Endothelial cell (in vitro differentiated cells): ENCODE measurements around the gene GALNT17. TPM values are rescaled to one million over a fixed set of nuclear protein-coding genes. Genes with fewer than 3 reads are reported as not detected.

ENCODE experiments used
- DNase-seq: peaks from one replicate; pipeline ENCODE4 v3.0.0; 2021; ENCODE audit warnings: low spot score
- H3K27ac Mint-ChIP-seq: one replicate; pipeline ENCODE4 v1.8.0; 2021; ENCODE audit warnings: mixed read lengths, inconsistent platforms; ENCODE audit not compliant: unreplicated experiment
- H3K27me3 Mint-ChIP-seq: one replicate; pipeline ENCODE4 v1.8.0; 2021; ENCODE audit warnings: mild to moderate bottlenecking, moderate library complexity, mixed read lengths, inconsistent platforms; ENCODE audit not compliant: unreplicated experiment
- H3K36me3 Mint-ChIP-seq: one replicate; pipeline ENCODE4 v1.8.0; 2021; ENCODE audit warnings: mild to moderate bottlenecking, low read depth, mixed read lengths, inconsistent platforms; ENCODE audit not compliant: unreplicated experiment
- H3K4me1 Mint-ChIP-seq: one replicate; pipeline ENCODE4 v1.8.0; 2021; ENCODE audit warnings: mild to moderate bottlenecking, mixed read lengths, inconsistent platforms; ENCODE audit not compliant: unreplicated experiment
- H3K4me3 Mint-ChIP-seq: one replicate; pipeline ENCODE4 v1.8.0; 2021; ENCODE audit warnings: mild to moderate bottlenecking, mixed read lengths, inconsistent platforms; ENCODE audit not compliant: unreplicated experiment
- H3K9me3 Mint-ChIP-seq: one replicate; pipeline ENCODE4 v1.8.0; 2021; ENCODE audit warnings: mixed read lengths, inconsistent platforms; ENCODE audit not compliant: unreplicated experiment
- CTCF ChIP-seq: fragments of 200-600 bp; sonication (generic); IDR thresholded peaks from one replicate; pipeline ENCODE4 v1.5.0; 2021; ENCODE audit warnings: antibody characterized with exemption; ENCODE audit not compliant: unreplicated experiment
- total RNA-seq: library from RNA; stranded (reverse); fragmentation: NEBNext Ultra II Directional; extraction: Animal tissue kit (Norgen Biotek cat#: 25700); gene quantifications from one replicate; pipeline ENCODE4 v1.2.1, GENCODE V29; 2021; ENCODE audit not compliant: unreplicated experiment

The GALNT17 gene
- total RNA-seq, 1 donor from 2014 or later: 0.38 TPM

- Mint-ChIP-seq H3K27ac (no peak overlapping the region), H3K36me3 (no peaks in the 10 kb centered on the region), H3K9me3 (peaks cover 9% of the 10 kb centered on the region), H3K4me3 (no peak overlapping the region), H3K4me1 (no peaks in the 10 kb centered on the region), H3K27me3 (no peaks in the 10 kb centered on the region)
- DNase-seq: no peak
- no peak for TF ChIP-seq CTCF
These were observed 394.2 kb downstream of the GALNT17 start for GRCh38 chr7:71526106-71526505.

- no peak overlapping the region for H3K27ac Mint-ChIP-seq
- H3K9me3 Mint-ChIP-seq: peaks cover 5% of the 10 kb centered on the region
- TF ChIP-seq CTCF: no peak
- no peaks in the 10 kb centered on the region for H3K36me3 Mint-ChIP-seq
- no peaks in the 10 kb centered on the region for H3K4me1 Mint-ChIP-seq
- H3K27me3 Mint-ChIP-seq: peaks cover 4% of the 10 kb centered on the region
- H3K4me3 Mint-ChIP-seq: no peak overlapping the region
- no peak for DNase-seq
These were observed 395.3 kb downstream of the GALNT17 start for GRCh38 chr7:71527213-71527612.

GRCh38 chr7:71535616-71536015 is 403.7 kb downstream of the GALNT17 start:
- DNase-seq: no peak
- Mint-ChIP-seq H3K9me3 (peaks cover 12% of the 10 kb centered on the region), H3K27me3 (peaks cover 7% of the 10 kb centered on the region), H3K36me3 (no peaks in the 10 kb centered on the region), H3K4me3 (no peak overlapping the region), H3K27ac (no peak overlapping the region), H3K4me1 (no peaks in the 10 kb centered on the region)
- TF ChIP-seq CTCF: no peak

- no peak for TF ChIP-seq CTCF
- no peaks in the 10 kb centered on the region for H3K4me1 Mint-ChIP-seq
- peaks cover 3% of the 10 kb centered on the region for H3K27me3 Mint-ChIP-seq
- DNase-seq: no peak
- H3K27ac Mint-ChIP-seq: no peak overlapping the region
- peaks cover 17% of the 10 kb centered on the region for H3K9me3 Mint-ChIP-seq
- H3K36me3 Mint-ChIP-seq: no peaks in the 10 kb centered on the region
- no peak overlapping the region for H3K4me3 Mint-ChIP-seq
These were observed 406.3 kb downstream of the GALNT17 start for GRCh38 chr7:71538210-71538609.

- no peak overlapping the region for H3K4me3 Mint-ChIP-seq
- peaks cover 17% of the 10 kb centered on the region for H3K9me3 Mint-ChIP-seq
- H3K36me3 Mint-ChIP-seq: no peaks in the 10 kb centered on the region
- no peak for TF ChIP-seq CTCF
- H3K4me1 Mint-ChIP-seq: no peaks in the 10 kb centered on the region
- no peak overlapping the region for H3K27ac Mint-ChIP-seq
- DNase-seq: no peak
- peaks cover 3% of the 10 kb centered on the region for H3K27me3 Mint-ChIP-seq
These were observed 407.7 kb downstream of the GALNT17 start for GRCh38 chr7:71539615-71540014.
